ENCODE measurements around the gene ANK3. TPM values are rescaled to one million over a fixed set of nuclear protein-coding genes. Genes with fewer than 3 reads are reported as not detected.

Gene ANK3
- total and polyA plus RNA-seq, 8 donors = 3.6 to 115 (median 31.1) TPM

DNA sequence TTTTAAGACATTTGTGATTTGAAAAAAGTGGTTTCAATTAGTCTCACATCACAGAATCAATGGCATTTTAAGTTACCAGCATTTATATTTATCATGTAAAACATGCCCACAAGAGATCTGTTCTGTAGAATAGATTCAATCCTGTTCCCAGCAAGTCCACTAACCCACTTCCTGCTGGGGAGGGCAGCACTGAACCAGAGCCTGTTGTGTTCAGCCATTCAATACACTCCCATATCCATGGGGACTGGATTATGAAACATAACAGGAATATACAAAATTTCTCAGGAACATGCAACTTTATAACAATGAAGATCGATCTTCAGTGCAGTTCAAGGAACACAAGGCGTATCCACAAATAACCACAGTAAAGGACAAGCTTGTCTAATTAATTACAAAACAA, 24.4 kb upstream of the ANK3 start:
- WGBS, 5 donors = 74 to 99% (median 95%) methylated on average over 2 of the region's 2 CpGs
- H3K9me3 ChIP-seq = no peaks in the 10 kb centered on the region
- no peaks in the 10 kb centered on the region for H3K36me3 ChIP-seq
- TF ChIP-seq POLR2AphosphoS5 (IDR thresholded peaks at IDR 0.05) (no peak), POLR2A (IDR thresholded peaks at IDR 0.05) (no peak), EP300 (IDR thresholded peaks at IDR 0.05) (no peak)
- TF ChIP-seq, protein P1, sequence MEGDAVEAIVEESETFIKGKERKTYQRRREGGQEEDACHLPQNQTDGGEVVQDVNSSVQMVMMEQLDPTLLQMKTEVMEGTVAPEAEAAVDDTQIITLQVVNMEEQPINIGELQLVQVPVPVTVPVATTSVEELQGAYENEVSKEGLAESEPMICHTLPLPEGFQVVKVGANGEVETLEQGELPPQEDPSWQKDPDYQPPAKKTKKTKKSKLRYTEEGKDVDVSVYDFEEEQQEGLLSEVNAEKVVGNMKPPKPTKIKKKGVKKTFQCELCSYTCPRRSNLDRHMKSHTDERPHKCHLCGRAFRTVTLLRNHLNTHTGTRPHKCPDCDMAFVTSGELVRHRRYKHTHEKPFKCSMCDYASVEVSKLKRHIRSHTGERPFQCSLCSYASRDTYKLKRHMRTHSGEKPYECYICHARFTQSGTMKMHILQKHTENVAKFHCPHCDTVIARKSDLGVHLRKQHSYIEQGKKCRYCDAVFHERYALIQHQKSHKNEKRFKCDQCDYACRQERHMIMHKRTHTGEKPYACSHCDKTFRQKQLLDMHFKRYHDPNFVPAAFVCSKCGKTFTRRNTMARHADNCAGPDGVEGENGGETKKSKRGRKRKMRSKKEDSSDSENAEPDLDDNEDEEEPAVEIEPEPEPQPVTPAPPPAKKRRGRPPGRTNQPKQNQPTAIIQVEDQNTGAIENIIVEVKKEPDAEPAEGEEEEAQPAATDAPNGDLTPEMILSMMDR (IDR thresholded peaks at IDR 0.05) = no peak
- no peak for DNase-seq
- H3K4me1 ChIP-seq = no peaks in the 10 kb centered on the region
- no peaks in the 10 kb centered on the region for H3K27me3 ChIP-seq
- no peak overlapping the region for H3K4me3 ChIP-seq
- intact Hi-C loops (cut with DNase I; ENCODE audit: low total_unique reads) = no loop called here
- no peak overlapping the region for H3K27ac ChIP-seq

DNA sequence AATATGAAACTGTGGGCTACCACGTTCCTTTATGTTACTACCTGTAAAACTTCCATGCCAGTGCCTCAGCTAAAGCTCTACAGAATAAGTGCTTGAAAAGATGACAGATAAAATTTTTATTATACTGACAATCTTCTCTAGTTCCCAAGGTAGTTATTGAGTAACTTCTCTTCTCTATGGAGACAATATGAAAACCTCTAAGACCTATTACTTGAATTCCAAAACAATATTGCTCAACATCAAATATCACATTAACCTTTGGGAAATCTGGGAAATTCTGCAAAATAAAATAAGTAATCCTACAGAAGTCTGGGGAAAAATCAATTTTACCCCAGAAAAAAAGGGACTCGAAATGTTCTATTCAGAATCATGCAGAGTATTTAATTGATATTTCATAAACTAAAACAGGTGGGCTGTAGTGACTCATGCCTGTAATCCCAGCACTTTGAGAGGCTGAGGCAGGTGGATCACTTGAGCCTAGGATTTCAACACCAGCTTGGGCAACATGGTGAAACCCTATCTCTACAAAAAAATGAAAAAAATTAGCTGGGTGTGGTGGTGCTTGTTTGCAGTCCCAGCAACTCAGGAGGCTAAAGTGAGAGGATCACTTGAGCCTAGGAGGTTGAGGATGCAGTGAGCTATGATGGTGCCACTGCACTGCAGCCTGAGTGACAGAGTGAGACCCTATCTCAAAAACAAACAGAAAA, 23.8 kb upstream of the ANK3 start:
- TF ChIP-seq, protein P1 (IDR thresholded peaks at IDR 0.05) = no peak
- no peak for TF ChIP-seq EP300 (IDR thresholded peaks at IDR 0.05)
- TF ChIP-seq POLR2A (IDR thresholded peaks at IDR 0.05) = no peak
- no peak for TF ChIP-seq POLR2AphosphoS5 (IDR thresholded peaks at IDR 0.05)
- intact Hi-C loops (cut with DNase I; ENCODE audit: low total_unique reads) = no loop called here
- no peaks in the 10 kb centered on the region for H3K4me1 ChIP-seq
- 85 to 90% (median 87%) methylated on average over 2 of the region's 2 CpGs for WGBS, 5 donors
- no peaks in the 10 kb centered on the region for H3K36me3 ChIP-seq
- no peak for DNase-seq
- H3K27me3 ChIP-seq = no peaks in the 10 kb centered on the region
- H3K27ac ChIP-seq = no peak overlapping the region
- H3K4me3 ChIP-seq = no peak overlapping the region
- H3K9me3 ChIP-seq = no peaks in the 10 kb centered on the region

DNA sequence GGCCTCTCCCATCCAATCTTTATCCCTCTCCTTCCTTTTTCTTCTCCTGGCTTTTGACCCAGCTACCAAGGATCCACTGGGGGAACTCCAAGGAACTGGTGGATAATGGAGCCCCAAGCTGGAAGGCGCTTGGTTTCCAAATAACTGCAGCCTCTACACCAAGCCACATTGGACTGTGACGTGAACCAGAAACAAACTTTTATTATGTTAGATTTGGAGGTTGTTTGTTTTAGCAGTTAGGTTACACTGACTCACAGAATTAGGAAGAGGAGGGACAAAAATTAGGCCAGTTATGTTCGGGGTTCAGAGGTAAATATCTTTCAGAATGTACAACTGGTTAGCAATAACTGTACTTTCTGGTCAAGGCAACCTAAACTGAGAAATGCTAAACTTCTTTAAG, 21.3 kb upstream of the ANK3 start:
- Histone ChIP-seq H3K27me3 (no peaks in the 10 kb centered on the region), H3K36me3 (no peaks in the 10 kb centered on the region), H3K4me3 (no peak overlapping the region), H3K27ac (no peak overlapping the region), H3K4me1 (no peaks in the 10 kb centered on the region), H3K9me3 (no peaks in the 10 kb centered on the region)
- DNase-seq = no peak
- intact Hi-C loops (cut with DNase I; ENCODE audit: low total_unique reads) = no loop called here
- 72 to 92% (median 86%) methylated on average over 3 of the region's 3 CpGs for WGBS, 5 donors
- no peak for TF ChIP-seq EP300 (IDR thresholded peaks at IDR 0.05)

DNA sequence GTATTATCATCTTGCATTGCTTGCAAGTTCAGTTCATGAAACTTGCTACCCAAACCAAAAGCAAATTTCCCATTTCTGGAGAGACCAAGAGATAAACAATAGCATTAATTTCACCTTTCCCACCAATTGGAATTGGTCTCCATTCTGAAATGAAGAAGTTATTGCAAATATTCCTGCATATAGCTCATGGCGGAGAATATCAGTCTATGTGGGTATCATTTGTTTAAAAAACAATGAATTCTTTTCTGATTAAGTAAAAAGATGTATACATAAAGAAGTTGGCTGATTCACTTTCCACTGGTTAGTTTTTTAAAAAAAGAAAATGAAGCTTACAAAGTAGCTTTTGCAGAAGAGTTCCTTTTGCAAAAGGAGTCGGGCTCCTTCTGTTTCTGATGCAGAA, 19.5 kb upstream of the ANK3 start:
- Histone ChIP-seq H3K4me3 (no peak overlapping the region), H3K4me1 (no peaks in the 10 kb centered on the region), H3K27me3 (no peaks in the 10 kb centered on the region), H3K36me3 (no peaks in the 10 kb centered on the region), H3K9me3 (no peaks in the 10 kb centered on the region), H3K27ac (no peak overlapping the region)
- TF ChIP-seq POLR2A (IDR thresholded peaks at IDR 0.05) (no peak), EP300 (IDR thresholded peaks at IDR 0.05) (no peak), POLR2AphosphoS5 (IDR thresholded peaks at IDR 0.05) (no peak)
- TF ChIP-seq, protein P1 (IDR thresholded peaks at IDR 0.05) = no peak
- 90 to 96% (median 91%) methylated on average over 2 of the region's 2 CpGs for WGBS, 5 donors
- no peak for DNase-seq
- intact Hi-C loops (cut with DNase I; ENCODE audit: low total_unique reads) = no loop called here

DNA sequence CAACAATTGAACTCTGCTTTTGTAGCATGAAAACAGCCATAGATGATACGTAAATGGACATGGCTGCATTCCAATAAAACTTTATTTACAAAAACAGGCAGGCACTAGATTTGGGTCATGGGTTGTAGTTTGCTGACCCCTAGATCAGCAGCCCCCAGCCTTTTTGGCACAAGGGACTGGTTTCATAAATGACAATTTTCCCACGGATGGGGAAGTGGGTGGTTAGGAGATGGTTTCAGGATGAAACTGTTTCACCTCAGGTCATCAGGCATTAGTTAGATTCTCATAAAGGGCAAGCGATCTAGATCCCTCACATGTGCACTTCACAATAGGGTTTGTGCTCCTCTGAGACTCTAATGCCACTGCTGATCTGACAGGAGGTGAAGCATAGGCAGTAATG, 16.5 kb upstream of the ANK3 start:
- Histone ChIP-seq H3K9me3 (no peaks in the 10 kb centered on the region), H3K4me3 (no peak overlapping the region), H3K27ac (no peak overlapping the region), H3K36me3 (no peaks in the 10 kb centered on the region), H3K4me1 (no peaks in the 10 kb centered on the region), H3K27me3 (no peaks in the 10 kb centered on the region)
- TF ChIP-seq, protein P1 (IDR thresholded peaks at IDR 0.05) = no peak
- TF ChIP-seq POLR2A (IDR thresholded peaks at IDR 0.05) (no peak), EP300 (IDR thresholded peaks at IDR 0.05) (no peak), POLR2AphosphoS5 (IDR thresholded peaks at IDR 0.05) (no peak)
- no peak for DNase-seq
- WGBS, 5 donors = 74 to 95% (median 88%) methylated on average over 3 of the region's 3 CpGs
- intact Hi-C loops (cut with DNase I; ENCODE audit: low total_unique reads) = no loop called here
